Transverse colon (tissue), 4 donors: ENCODE results near the gene LMTK3.
"Not testable (repeated sequence)": the region's sequence is repeated elsewhere in the genome, so short reads cannot be mapped to it uniquely, and the experiment has no call there.

Experiments
- EP300 ChIP-seq: sonication (generic); formaldehyde crosslinking; IDR thresholded peaks from one replicate; pipeline ENCODE4 v1.6.1; 2017; ENCODE audit warnings: antibody characterized with exemption, low read depth
- POLR2AphosphoS5 ChIP-seq, 3 donors: sonication (generic); formaldehyde crosslinking; IDR thresholded peaks; one replicate each; pipeline ENCODE4 v1.6.1; 2016; ENCODE audit warnings: antibody characterized with exemption in 3 of 3
- TF ChIP-seq, protein P1 (sequence below), 5 experiments: fragments of 200-600 bp in 3 of 5; fragments of 450-650 bp in 2 of 5; sonication (generic) in 3 of 5; IDR thresholded peaks; 1 replicate in 2 of 5; 2 replicates in 3 of 5; pipeline ENCODE4 v1.5.1; 2016 to 2017; ENCODE audit warnings: antibody characterized with exemption in 5 of 5, inconsistent platforms in 3 of 5, mild to moderate bottlenecking in 2 of 5, moderate library complexity in 1 of 5

DNA sequence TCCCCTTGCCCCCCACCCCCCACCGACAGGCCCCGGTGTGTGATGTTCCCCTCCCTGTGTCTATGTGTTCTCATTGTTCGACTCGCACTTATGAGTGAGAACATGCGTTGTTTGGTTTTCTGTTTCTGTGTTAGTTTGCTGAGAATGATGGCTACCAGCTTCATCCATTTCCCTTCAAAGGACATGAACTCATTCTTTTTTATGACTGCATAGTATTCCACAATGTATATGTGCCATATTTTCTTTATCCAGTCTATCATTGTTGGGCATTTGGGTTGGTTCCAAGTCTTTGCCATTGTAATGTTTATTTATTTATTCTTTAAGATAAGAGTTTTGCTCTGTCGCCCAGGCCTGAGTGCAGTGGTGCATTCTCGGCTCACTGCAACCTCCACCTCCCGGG, 26.4 kb upstream of the LMTK3 start:
- TF ChIP-seq EP300; POLR2AphosphoS5 (IDR thresholded peaks at IDR 0.05): not testable (repeated sequence)
- TF ChIP-seq, protein P1, sequence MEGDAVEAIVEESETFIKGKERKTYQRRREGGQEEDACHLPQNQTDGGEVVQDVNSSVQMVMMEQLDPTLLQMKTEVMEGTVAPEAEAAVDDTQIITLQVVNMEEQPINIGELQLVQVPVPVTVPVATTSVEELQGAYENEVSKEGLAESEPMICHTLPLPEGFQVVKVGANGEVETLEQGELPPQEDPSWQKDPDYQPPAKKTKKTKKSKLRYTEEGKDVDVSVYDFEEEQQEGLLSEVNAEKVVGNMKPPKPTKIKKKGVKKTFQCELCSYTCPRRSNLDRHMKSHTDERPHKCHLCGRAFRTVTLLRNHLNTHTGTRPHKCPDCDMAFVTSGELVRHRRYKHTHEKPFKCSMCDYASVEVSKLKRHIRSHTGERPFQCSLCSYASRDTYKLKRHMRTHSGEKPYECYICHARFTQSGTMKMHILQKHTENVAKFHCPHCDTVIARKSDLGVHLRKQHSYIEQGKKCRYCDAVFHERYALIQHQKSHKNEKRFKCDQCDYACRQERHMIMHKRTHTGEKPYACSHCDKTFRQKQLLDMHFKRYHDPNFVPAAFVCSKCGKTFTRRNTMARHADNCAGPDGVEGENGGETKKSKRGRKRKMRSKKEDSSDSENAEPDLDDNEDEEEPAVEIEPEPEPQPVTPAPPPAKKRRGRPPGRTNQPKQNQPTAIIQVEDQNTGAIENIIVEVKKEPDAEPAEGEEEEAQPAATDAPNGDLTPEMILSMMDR (IDR thresholded peaks at IDR 0.05): not testable (repeated sequence)
